OCI-LY1 (cell line): ENCODE results near the gene TAS1R3.

Source experiments
- H2AFZ ChIP-seq: fragments of 200-600 bp; sonication (generic), shearing (Covaris generic); 2 replicates; pipeline ENCODE4 v1.6.0; 2014; ENCODE audit warnings: antibody characterized with exemption, mild to moderate bottlenecking, low read length
- H3F3A ChIP-seq: fragments of 200-600 bp; sonication (generic), shearing (Covaris generic); 2 replicates; pipeline ENCODE4 v1.6.0; 2014; ENCODE audit warnings: mild to moderate bottlenecking, antibody characterized with exemption, low read length, moderate library complexity; ENCODE audit not compliant: insufficient read depth
- H3K27ac ChIP-seq: fragments of 200-600 bp; sonication (generic); 2 replicates; pipeline ENCODE4 v1.5.1; 2014; ENCODE audit warnings: low read length, mixed run types, mild to moderate bottlenecking, low read depth; ENCODE audit not compliant: poor library complexity, severe bottlenecking
- H3K27me3 ChIP-seq: fragments of 200-600 bp; sonication (generic); 2 replicates; pipeline ENCODE4 v1.6.0; 2014; ENCODE audit warnings: antibody characterized with exemption, mild to moderate bottlenecking, low read length, moderate library complexity; ENCODE audit not compliant: insufficient read depth
- H3K36me3 ChIP-seq: fragments of 200-600 bp; sonication (generic); 2 replicates; pipeline ENCODE4 v1.6.1; 2014; ENCODE audit warnings: mild to moderate bottlenecking, antibody characterized with exemption, low read length, moderate library complexity, mixed read lengths; ENCODE audit not compliant: insufficient read depth
- H3K4me1 ChIP-seq: fragments of 200-600 bp; sonication (generic); 2 replicates; pipeline ENCODE4 v1.5.1; 2014; ENCODE audit warnings: mild to moderate bottlenecking, low read length, moderate library complexity; ENCODE audit not compliant: insufficient read depth, severe bottlenecking
- H3K4me2 ChIP-seq: fragments of 200-600 bp; sonication (generic), shearing (Covaris generic); 2 replicates; pipeline ENCODE4 v1.6.1; 2014; ENCODE audit warnings: low read length
- H3K4me3 ChIP-seq: fragments of 200-600 bp; sonication (generic); 2 replicates; pipeline ENCODE4 v1.5.1; 2014; ENCODE audit warnings: low read length, low read depth, mild to moderate bottlenecking, mixed read lengths; ENCODE audit not compliant: poor library complexity, severe bottlenecking
- H3K79me2 ChIP-seq: fragments of 200-600 bp; shearing (Covaris generic); 2 replicates; pipeline ENCODE4 v1.6.1; 2016; ENCODE audit warnings: mixed run types, low read length, mixed read lengths; ENCODE audit not compliant: insufficient read depth
- H3K9ac ChIP-seq: fragments of 200-600 bp; sonication (generic), shearing (Covaris generic); 2 replicates; pipeline ENCODE4 v1.6.1; 2014; ENCODE audit warnings: mild to moderate bottlenecking, low read length, mixed read lengths
- H3K9me2 ChIP-seq: fragments of 200-600 bp; sonication (generic), shearing (Covaris generic); 2 replicates; pipeline ENCODE4 v1.6.1; 2014; ENCODE audit warnings: low read depth, mild to moderate bottlenecking, low read length, mixed read lengths
- H3K9me3 ChIP-seq: fragments of 200-600 bp; shearing (Covaris generic); 2 replicates; pipeline ENCODE4 v1.6.1; 2014; ENCODE audit warnings: low read length, mixed read lengths
- H4K20me1 ChIP-seq: fragments of 200-600 bp; sonication (generic), shearing (Covaris generic); 2 replicates; pipeline ENCODE4 v1.6.0; 2016; ENCODE audit warnings: mild to moderate bottlenecking, low read length; ENCODE audit not compliant: insufficient read depth
- CTCF ChIP-seq: fragments of 200-600 bp; sonication (generic), shearing (Covaris generic); IDR thresholded peaks from 2 replicates; pipeline ENCODE4 v1.5.1; 2017; ENCODE audit warnings: mild to moderate bottlenecking, antibody characterized with exemption, low read length, moderate library complexity, mixed read lengths
- EZH2 ChIP-seq: fragments of 200-600 bp; sonication (generic), shearing (Covaris generic); IDR thresholded peaks from 2 replicates; pipeline ENCODE4 v1.8.0; 2017; ENCODE audit warnings: borderline replicate concordance, mixed run types, mild to moderate bottlenecking, antibody characterized with exemption, low read length, moderate library complexity, mixed read lengths

Gene TAS1R3

DNA sequence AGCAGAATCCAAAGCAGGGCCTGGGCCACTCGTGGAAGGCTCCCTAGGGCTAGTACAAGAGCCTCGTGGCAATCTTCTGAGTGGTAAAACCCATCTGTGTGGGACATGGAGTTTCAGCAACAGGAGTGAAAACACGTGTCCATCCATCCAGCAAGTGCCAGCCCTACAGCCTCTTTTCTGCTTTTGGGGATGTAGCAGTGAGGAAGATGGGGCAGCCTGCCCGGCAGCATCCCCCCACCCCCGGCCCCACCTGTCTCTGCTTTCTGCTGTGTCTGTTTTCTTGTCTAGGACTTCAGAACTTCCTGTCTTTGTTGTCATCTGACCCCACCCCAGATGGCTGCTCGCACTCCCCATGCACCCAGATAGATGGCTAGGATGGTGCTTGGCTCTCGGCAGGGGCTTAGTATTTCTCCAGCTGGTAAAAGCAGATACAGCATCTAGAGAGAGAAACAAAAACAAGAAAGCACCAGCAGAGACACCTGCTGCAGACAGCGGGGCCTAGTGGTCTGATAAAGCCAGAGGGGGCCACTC, 4.9 kb upstream of the TAS1R3 start:
- H3K4me3 ChIP-seq: peak overlapping the region; percentile 86

DNA sequence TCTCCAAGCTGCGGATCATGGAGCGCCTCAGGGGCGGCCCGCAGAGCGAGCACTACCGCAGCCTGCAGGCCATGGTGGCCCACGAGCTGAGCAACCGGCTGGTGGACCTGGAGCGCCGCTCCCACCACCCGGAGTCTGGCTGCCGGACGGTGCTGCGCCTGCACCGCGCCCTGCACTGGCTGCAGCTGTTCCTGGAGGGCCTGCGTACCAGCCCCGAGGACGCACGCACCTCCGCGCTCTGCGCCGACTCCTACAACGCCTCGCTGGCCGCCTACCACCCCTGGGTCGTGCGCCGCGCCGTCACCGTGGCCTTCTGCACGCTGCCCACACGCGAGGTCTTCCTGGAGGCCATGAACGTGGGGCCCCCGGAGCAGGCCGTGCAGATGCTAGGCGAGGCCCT, 3.8 kb upstream of the TAS1R3 start:
- peaks cover 26% of the 10 kb centered on the region for H3K4me1 ChIP-seq
- H3K4me3 ChIP-seq: no peak overlapping the region
- no peaks in the 10 kb centered on the region for H4K20me1 ChIP-seq
- H3K36me3 ChIP-seq: no peaks in the 10 kb centered on the region
- no peaks in the 10 kb centered on the region for H3F3A ChIP-seq
- peaks cover 10% of the 10 kb centered on the region for H3K79me2 ChIP-seq
- no peaks in the 10 kb centered on the region for H3K9me2 ChIP-seq
- TF ChIP-seq CTCF (no peak), EZH2 (no peak)
- H3K27me3 ChIP-seq: no peaks in the 10 kb centered on the region
- no peak overlapping the region for H2AFZ ChIP-seq
- H3K4me2 ChIP-seq: no peak overlapping the region
- no peak overlapping the region for H3K27ac ChIP-seq
- H3K9ac ChIP-seq: no peak overlapping the region
- no peaks in the 10 kb centered on the region for H3K9me3 ChIP-seq

More for the DNA sequence above, 4.9 kb upstream of the TAS1R3 start:
- peaks cover 17% of the 10 kb centered on the region for H3K79me2 ChIP-seq
- H3F3A ChIP-seq: no peaks in the 10 kb centered on the region
- peak overlapping the region; percentile 70 for H3K27ac ChIP-seq
- peak overlapping the region; percentile 90 for H3K4me2 ChIP-seq
- H3K27me3 ChIP-seq: no peaks in the 10 kb centered on the region
- no peaks in the 10 kb centered on the region for H4K20me1 ChIP-seq
- H3K36me3 ChIP-seq: peaks cover 9% of the 10 kb centered on the region; the same call in 1 of the 2 replicates
- peak overlapping the region; percentile 91 for H3K9ac ChIP-seq
- peaks cover 26% of the 10 kb centered on the region for H3K4me1 ChIP-seq
- no peak overlapping the region for H2AFZ ChIP-seq
- H3K9me2 ChIP-seq: no peaks in the 10 kb centered on the region
- TF ChIP-seq EZH2: no peak
- TF ChIP-seq CTCF: no peak
- no peaks in the 10 kb centered on the region for H3K9me3 ChIP-seq

- Histone ChIP-seq H3K4me1 (peaks cover 21% of the 10 kb centered on the region), H3K36me3 (no peaks in the 10 kb centered on the region), H3K4me2 (no peak overlapping the region), H3K9ac (no peak overlapping the region), H3K4me3 (no peak overlapping the region), H3F3A (no peaks in the 10 kb centered on the region), H3K79me2 (peaks cover 4% of the 10 kb centered on the region), H3K9me3 (no peaks in the 10 kb centered on the region), H4K20me1 (no peaks in the 10 kb centered on the region), H2AFZ (no peak overlapping the region), H3K9me2 (no peaks in the 10 kb centered on the region), H3K27me3 (no peaks in the 10 kb centered on the region), H3K27ac (no peak overlapping the region)
- TF ChIP-seq EZH2: no peak
- no peak for TF ChIP-seq CTCF
These were observed 2.8 kb upstream of the TAS1R3 start for GRCh38 chr1:1328254-1328653.
